Prostate gland (tissue), 2 donors: ENCODE results near the gene NMRAL1. TPM values are rescaled to one million over a fixed set of nuclear protein-coding genes. Genes with fewer than 3 reads are reported as not detected.

Experiments used
- DNase-seq: peaks from one replicate; pipeline ENCODE4 v3.0.0-alpha.2; 2019; ENCODE audit warnings: low spot score
- H3K27ac ChIP-seq, 2 donors: fragments of 200-600 bp; sonication (generic); 2 replicates each; pipeline ENCODE4 v1.5.1; 2017 to 2019
- H3K27me3 ChIP-seq: fragments of 200-600 bp; sonication (generic); replicated peaks from 2 replicates; pipeline ENCODE4 v1.5.1; 2019; ENCODE audit not compliant: insufficient read depth
- H3K36me3 ChIP-seq, 2 donors: fragments of 200-600 bp; sonication (generic); 1 replicate in 1 of 2; 2 replicates in 1 of 2; pipeline versions ENCODE4 v1.5.1 to v1.8.1; 2017 to 2019
- H3K4me1 ChIP-seq: fragments of 200-600 bp; sonication (generic); replicated peaks from 2 replicates; pipeline ENCODE4 v1.5.1; 2019
- H3K4me3 ChIP-seq, 2 donors: fragments of 200-600 bp; sonication (generic); 2 replicates each; pipeline ENCODE4 v1.5.1; 2017 to 2019
- H3K9me3 ChIP-seq: fragments of 200-600 bp; sonication (generic); 2 replicates; pipeline ENCODE4 v1.5.1; 2017
- POLR2A ChIP-seq: fragments of 450-650 bp; IDR thresholded peaks from one replicate; pipeline ENCODE4 v1.6.1; 2016; ENCODE audit warnings: antibody characterized with exemption, mild to moderate bottlenecking
- POLR2AphosphoS5 ChIP-seq: sonication (generic); formaldehyde crosslinking; IDR thresholded peaks from one replicate; pipeline ENCODE4 v1.6.1; 2017; ENCODE audit warnings: antibody characterized with exemption
- WGBS: methylation state at CpG from one replicate; pipeline ENCODE4 v1.1.5; 2018; 5-methylcytosine and 5-hydroxymethylcytosine counted together
- intact Hi-C: fragments of 100-400 bp; cut with DNase I; formaldehyde crosslinking; loops from one replicate; pipeline ENCODE4 v1.14.2; 2022
- total RNA-seq, 2 donors: library from RNA; depleted of rRNA; stranded (reverse); fragments of >200 nt; gene quantifications; one replicate each; pipeline ENCODE4 v1.1.0, GENCODE V29; 2016
- TF ChIP-seq, protein P1 (sequence below), 4 experiments: fragments of 200-600 bp in 2 of 4; fragments of 450-650 bp in 2 of 4; sonication (generic) in 2 of 4; IDR thresholded peaks; 1 replicate in 3 of 4; 2 replicates in 1 of 4; pipeline ENCODE4 v1.5.1; 2016 to 2019; ENCODE audit warnings: antibody characterized with exemption in 4 of 4, mild to moderate bottlenecking in 2 of 4, moderate library complexity in 2 of 4

NMRAL1 gene
- total RNA-seq, 2 donors from 2014 or later: 40.8 to 90.9 TPM

DNA sequence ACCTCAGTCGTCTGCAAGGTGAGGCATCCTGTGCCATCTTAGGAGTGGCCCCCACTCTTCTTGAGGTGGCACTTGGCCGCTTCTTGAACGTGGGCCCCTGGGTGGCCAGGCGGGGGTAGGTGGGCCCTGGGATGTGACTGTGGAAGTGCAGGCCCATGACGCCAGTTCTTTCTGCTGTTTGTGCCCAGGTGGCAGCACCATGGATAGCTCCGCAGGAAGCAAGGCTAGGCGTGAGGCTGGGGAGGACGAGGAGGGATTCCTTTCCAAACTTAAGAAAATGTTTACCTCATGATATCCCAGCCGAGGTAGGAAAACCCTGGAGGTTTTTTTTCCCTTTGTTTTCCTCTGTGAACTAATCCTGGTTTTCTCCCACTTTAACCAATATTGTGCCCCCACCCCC, 19.8 kb downstream of the NMRAL1 start:
- Histone ChIP-seq H3K36me3 (peaks cover 6 to 37% of the 10 kb centered on the region in 2 donors), H3K9me3 (no peaks in the 10 kb centered on the region), H3K27me3 (no peaks in the 10 kb centered on the region), H3K27ac (no peak overlapping the region), H3K4me1 (no peaks in the 10 kb centered on the region), H3K4me3 (no peak overlapping the region)
- 68% methylated on average over 9 of the region's 9 CpGs for WGBS
- DNase-seq: no peak
- intact Hi-C loops: no loop called here
- TF ChIP-seq POLR2A: no peak
- TF ChIP-seq POLR2AphosphoS5: no peak
- TF ChIP-seq, protein P1, sequence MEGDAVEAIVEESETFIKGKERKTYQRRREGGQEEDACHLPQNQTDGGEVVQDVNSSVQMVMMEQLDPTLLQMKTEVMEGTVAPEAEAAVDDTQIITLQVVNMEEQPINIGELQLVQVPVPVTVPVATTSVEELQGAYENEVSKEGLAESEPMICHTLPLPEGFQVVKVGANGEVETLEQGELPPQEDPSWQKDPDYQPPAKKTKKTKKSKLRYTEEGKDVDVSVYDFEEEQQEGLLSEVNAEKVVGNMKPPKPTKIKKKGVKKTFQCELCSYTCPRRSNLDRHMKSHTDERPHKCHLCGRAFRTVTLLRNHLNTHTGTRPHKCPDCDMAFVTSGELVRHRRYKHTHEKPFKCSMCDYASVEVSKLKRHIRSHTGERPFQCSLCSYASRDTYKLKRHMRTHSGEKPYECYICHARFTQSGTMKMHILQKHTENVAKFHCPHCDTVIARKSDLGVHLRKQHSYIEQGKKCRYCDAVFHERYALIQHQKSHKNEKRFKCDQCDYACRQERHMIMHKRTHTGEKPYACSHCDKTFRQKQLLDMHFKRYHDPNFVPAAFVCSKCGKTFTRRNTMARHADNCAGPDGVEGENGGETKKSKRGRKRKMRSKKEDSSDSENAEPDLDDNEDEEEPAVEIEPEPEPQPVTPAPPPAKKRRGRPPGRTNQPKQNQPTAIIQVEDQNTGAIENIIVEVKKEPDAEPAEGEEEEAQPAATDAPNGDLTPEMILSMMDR (IDR thresholded peaks at IDR 0.05): no peak

GRCh38 chr16:4452674-4453073, 21.8 kb downstream of the NMRAL1 start:
- DNase-seq: no peak
- WGBS: 99% methylated on average over 5 of the region's 5 CpGs

GRCh38 chr16:4450931-4451519, 23.4 kb downstream of the NMRAL1 start:
- intact Hi-C loops: no loop called here
- no peaks in the 10 kb centered on the region for H3K9me3 ChIP-seq
- H3K36me3 ChIP-seq: peaks cover 11 to 46% of the 10 kb centered on the region in 2 donors

More at GRCh38 chr16:4452674-4453073, 21.8 kb downstream of the NMRAL1 start:
- intact Hi-C loops: no loop called here
- no peak overlapping the region for H3K4me3 ChIP-seq
- no peaks in the 10 kb centered on the region for H3K27me3 ChIP-seq
- no peaks in the 10 kb centered on the region for H3K4me1 ChIP-seq
- H3K27ac ChIP-seq: no peak overlapping the region
- TF ChIP-seq POLR2AphosphoS5 (no peak), POLR2A (no peak)
- TF ChIP-seq, protein P1 (IDR thresholded peaks at IDR 0.05): no peak
- peaks cover 6 to 47% of the 10 kb centered on the region in 2 donors for H3K36me3 ChIP-seq
- H3K9me3 ChIP-seq: no peaks in the 10 kb centered on the region

GRCh38 chr16:4450430-4450829, 24.0 kb downstream of the NMRAL1 start:
- TF ChIP-seq, protein P1 (IDR thresholded peaks at IDR 0.05): no peak
- TF ChIP-seq POLR2AphosphoS5 (no peak), POLR2A (no peak)
- no peak for DNase-seq
- H3K27me3 ChIP-seq: no peaks in the 10 kb centered on the region
- WGBS: 93% methylated on average over 14 of the region's 14 CpGs
- no peak overlapping the region for H3K27ac ChIP-seq
- H3K36me3 ChIP-seq: peaks cover 11 to 49% of the 10 kb centered on the region in 2 donors
- intact Hi-C loops: no loop called here
- H3K4me1 ChIP-seq: no peaks in the 10 kb centered on the region
- H3K9me3 ChIP-seq: no peaks in the 10 kb centered on the region
- H3K4me3 ChIP-seq: no peak overlapping the region

More at GRCh38 chr16:4450931-4451519, 23.4 kb downstream of the NMRAL1 start:
- DNase-seq: no peak
- TF ChIP-seq POLR2A (no peak), POLR2AphosphoS5 (no peak)
- Histone ChIP-seq H3K4me1 (no peaks in the 10 kb centered on the region), H3K4me3 (no peak overlapping the region), H3K27me3 (no peaks in the 10 kb centered on the region), H3K27ac (no peak overlapping the region)
- WGBS: 90% methylated on average over 14 of the region's 14 CpGs

DNA sequence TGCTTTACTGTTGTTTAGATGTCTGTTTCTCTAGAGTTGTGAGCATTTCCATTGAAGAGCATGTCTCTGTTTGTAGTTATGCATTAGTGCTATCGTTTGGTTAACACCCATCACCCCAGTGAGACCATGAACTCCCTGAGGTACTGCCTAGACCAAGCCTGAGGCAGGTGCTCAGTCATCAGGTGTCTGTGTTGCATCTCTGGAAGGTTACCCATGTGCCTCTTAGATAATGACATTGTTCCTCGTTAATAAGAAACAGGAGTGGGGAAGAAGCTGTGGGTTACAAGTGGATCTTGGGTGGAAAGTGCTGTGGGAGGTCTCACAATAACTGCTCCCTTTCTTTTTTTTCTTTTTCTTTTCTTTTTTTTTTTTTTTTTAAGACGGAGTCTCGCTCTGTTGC, 30.4 kb downstream of the NMRAL1 start:
- TF ChIP-seq, protein P1 (IDR thresholded peaks at IDR 0.05): no peak
- TF ChIP-seq POLR2AphosphoS5 (no peak), POLR2A (no peak)
- Histone ChIP-seq H3K9me3 (no peaks in the 10 kb centered on the region), H3K27me3 (no peaks in the 10 kb centered on the region), H3K4me1 (no peaks in the 10 kb centered on the region), H3K4me3 (no peak overlapping the region), H3K36me3 (peaks cover 21 to 43% of the 10 kb centered on the region in 2 donors), H3K27ac (no peak overlapping the region)
- intact Hi-C loops: no loop called here
- no peak for DNase-seq
- WGBS: 87% methylated on average over 4 of the region's 4 CpGs
